Endometrium (tissue), 2 donors: ENCODE measurements around the gene PTDSS2.
"Not testable (repeated sequence)": the region's sequence is repeated elsewhere in the genome, so short reads cannot be mapped to it uniquely, and the experiment has no call there.

ENCODE experiments used
- FAIRE-seq: peaks from 2 replicates; lab custom pipeline; 2012; peaks lifted over from hg19 to GRCh38; lab: Jason Lieb, UNC
- donor health status: control.
- donor health status: control.

Gene PTDSS2

DNA sequence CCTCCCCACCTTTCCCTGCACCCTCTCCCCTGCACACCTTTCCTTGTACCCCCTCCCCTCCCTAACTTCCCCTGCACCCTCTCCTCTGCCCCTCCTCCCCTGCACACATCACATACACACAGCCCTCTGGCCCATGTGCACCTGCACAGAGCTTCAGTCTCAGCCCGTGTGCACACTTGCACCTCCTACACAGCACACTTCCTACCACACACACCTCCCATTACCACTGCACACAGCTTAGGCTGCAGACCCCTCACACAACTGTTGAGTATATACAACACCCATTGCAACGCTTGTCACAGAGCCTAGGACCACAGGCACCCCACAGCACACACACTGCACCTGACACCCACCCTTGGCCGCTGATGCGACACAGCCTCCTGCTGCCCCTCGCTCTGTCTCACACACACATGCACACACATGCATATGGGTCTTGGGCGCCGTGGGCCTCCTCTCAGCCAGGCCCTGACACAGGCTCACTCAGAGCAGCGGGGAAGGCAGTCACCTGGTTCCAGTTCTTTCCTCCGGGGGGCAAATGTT, 35.7 kb upstream of the PTDSS2 start:
- no peak for FAIRE-seq

DNA sequence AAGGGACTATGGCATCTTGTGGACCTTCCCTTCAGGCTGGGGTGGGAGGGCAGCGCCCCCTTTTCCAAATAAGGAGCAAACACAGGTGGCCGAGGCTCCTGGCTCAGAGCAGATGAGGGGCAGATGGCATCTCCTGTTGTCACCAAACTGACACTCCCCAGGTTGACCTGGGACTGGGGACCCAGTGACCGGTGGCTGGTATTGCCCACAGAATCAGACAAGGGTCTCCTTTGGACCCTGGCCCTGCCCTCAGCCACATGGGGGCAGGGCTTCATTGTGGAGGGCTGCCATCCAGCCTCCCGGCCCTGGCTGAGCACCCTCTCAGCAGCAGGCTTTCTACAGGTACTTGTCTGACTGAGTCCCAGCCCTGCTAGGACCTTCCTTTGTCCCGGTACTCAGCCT, 34.4 kb upstream of the PTDSS2 start:
- no peak for FAIRE-seq

DNA sequence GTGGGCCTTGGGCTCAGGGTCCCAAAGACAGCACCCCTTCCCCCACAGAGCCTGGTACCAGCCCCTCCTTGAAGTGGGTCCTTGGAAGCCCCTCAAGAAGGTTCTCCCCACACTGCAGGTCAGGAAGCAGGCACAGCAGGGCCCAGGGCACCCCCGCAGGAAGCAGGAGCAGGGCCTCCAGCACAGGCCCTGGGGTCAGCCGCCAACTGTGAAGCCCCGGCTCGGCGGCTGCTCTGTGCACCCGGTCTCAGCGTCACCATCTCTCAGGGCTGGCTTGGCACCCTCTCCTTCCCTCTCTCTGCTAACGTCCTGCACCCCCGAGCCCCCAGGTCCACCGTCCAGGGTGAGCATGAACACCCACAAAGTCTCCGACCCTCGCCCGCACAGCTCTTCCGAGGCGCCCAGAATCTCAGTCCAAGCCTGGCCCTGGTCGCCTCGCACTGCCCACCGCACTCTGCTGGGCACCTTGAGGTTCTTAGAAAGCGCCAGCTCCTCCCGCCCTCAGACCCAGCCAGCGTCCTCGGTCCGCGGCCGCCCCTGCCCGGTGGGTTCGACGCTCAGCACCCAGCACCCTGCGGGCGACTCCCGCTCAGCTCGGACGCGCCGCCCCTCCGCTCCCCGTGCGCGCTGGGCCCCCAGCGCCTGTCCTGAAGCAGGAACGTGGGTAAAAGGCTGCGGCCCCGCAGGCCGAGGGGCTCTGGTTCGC, 33.9 kb upstream of the PTDSS2 start:
- no peak for FAIRE-seq

- FAIRE-seq = no peak
Measured at GRCh38 chr11:416757-417621, 33.1 kb upstream of the PTDSS2 start.

- FAIRE-seq = no peak
Measured at GRCh38 chr11:417652-418342, 32.3 kb upstream of the PTDSS2 start.

- FAIRE-seq = no peak
Measured at GRCh38 chr11:418343-419247, 31.5 kb upstream of the PTDSS2 start.

GRCh38 chr11:419248-420005, 30.7 kb upstream of the PTDSS2 start:
- FAIRE-seq = no peak

DNA sequence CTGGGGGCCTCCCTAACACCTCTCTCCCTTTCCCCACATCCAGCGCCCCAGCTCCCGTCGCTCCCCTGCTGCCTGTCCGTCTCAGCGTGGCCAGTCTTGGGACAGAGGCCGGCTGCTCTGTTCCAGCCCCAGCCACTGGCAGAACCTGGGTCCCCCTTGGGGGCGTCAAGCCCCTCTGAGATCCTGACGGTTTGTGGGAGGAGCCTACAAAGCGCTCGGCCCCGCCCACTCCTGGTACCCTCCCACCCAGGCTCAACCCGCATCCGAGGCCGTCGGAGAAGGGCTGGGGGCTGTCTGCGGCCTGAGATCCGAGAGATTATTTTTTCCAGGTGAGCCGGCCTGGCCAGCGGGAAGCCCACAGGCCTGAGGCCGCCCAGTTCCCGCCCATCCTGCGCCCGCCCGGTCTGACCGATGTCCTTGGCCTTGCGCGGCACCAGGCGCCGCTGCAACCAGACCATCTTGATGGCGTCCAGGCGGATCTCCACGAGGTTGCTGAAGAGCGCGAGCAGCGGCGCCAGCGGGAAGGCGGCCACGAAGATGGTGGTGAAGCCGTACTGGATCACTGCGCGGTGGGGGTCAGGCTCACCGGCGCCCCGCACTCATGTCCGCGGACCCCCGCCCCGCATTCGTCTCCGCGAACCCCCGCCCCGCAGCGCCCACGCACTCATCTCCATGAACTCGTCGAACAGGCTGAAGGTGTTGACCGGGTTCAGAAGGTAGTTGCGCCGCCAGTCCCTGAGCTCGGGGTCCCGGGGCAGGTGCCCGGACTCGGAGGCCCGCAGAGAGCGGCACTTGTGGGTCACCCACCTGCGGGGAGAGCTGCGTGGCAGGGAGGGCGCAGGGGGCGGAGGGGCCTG, 29.8 kb upstream of the PTDSS2 start:
- no peak for FAIRE-seq

GRCh38 chr11:420911-421321, 29.2 kb upstream of the PTDSS2 start:
- no peak for FAIRE-seq

GRCh38 chr11:422249-422656, 27.8 kb upstream of the PTDSS2 start:
- FAIRE-seq = no peak

DNA sequence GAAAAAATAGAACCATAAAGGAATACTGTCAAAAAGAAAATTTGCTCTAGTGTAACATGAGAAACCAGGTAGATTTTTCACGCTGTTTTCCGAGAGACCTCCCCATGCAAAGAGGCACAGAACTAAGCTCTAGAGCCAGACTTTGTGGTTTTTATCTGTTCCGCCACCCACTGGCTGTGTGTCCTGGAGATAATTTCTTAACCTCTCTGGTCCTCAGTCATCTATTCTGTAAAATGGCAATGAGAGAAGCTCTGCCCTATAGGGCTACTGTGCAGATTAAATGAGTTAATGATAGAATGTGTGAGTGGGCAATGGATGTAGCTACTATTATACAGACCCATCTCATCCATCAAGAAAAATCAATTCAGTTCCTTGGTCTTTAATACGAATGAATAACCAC, 25.8 kb upstream of the PTDSS2 start:
- no peak for FAIRE-seq

DNA sequence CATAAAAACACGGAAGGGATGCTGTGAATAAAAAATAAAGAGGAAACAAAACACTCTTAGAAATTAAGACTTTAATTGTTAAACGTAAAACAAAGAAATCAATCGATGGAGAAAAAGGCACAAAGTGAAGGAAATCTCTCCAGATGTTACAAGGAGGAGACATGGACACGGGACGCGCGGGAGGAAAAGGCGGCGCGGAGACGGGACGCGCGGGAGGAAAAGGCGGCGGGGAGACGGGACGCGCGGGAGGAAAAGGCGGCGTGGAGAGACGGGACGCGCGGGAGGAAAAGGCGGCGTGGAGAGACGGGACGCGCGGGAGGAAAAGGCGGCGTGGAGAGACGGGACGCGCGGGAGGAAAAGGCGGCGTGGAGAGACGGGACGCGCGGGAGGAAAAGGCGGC, 25.3 kb upstream of the PTDSS2 start:
- FAIRE-seq = not testable (repeated sequence)

- FAIRE-seq = no peak
Measured at GRCh38 chr11:425301-425700, 24.8 kb upstream of the PTDSS2 start.

GRCh38 chr11:426851-427250, 23.2 kb upstream of the PTDSS2 start:
- FAIRE-seq = no peak

DNA sequence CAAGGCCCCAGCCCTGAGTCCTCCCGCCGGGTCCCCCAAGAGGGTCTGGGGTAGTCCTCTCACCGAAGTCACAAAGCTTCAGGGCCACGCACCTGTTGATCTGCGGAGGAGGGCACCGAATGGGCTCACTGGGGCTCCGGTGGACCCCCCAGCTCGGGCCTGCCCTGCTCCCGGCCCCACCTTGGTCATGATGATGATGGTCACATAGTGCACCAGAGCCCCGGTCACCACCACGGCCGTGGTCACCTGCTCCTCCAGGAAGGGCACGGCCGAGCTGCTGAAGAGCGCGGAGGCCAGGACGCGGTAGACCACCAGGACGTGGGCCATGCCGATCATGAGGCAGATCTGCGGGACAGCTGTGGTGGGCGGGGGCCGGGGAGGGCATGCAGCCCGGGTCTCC, 21.8 kb upstream of the PTDSS2 start:
- FAIRE-seq = no peak

- no peak for FAIRE-seq
Measured at GRCh38 chr11:429391-429790, 20.7 kb upstream of the PTDSS2 start.

DNA sequence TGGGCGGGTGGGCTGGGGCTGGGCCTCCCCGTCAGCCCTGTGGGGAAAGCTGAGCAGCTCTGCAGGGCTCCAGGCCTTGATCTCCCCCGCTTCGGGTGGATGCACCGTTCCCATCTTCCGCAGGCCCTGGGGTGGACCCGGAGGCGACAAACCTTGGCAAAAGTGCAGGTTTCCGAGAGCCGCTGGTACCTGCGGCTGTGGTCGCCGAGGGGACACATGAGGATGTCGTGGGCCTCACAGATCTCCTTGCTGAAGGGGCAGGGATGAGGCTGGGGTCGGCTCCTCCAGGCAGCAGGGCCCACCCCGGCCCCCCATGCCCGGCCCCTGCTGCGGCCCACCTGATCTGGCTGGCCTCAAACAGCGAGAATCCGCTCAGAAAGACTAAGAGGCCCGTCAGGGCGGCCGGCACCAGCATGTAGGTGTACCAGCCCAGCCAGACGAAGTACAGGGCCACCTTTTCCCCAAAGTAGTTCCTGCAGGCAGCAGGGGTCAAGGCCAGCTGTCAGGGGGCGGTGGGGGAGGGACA, 20.1 kb upstream of the PTDSS2 start:
- no peak for FAIRE-seq

DNA sequence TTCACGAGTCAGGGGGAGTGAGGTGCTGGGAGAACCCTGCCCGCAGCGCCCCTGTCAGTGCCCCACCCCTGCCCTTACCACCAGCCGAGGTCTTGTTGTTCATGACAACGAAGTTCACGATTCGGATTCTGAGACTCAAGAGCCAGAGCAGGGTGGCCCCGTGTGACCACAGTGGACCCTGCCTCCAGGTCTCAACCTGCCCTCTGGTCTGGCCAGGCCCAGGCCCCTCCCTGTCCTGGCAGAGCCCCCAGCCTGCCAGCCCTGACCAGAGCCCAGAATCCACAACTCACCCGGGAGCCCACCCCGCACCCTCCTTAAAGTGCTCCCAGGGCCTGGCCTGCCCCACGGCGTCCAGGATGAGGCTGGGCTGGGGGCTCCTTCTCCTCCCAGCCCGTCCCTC, 18.2 kb upstream of the PTDSS2 start:
- FAIRE-seq = no peak

DNA sequence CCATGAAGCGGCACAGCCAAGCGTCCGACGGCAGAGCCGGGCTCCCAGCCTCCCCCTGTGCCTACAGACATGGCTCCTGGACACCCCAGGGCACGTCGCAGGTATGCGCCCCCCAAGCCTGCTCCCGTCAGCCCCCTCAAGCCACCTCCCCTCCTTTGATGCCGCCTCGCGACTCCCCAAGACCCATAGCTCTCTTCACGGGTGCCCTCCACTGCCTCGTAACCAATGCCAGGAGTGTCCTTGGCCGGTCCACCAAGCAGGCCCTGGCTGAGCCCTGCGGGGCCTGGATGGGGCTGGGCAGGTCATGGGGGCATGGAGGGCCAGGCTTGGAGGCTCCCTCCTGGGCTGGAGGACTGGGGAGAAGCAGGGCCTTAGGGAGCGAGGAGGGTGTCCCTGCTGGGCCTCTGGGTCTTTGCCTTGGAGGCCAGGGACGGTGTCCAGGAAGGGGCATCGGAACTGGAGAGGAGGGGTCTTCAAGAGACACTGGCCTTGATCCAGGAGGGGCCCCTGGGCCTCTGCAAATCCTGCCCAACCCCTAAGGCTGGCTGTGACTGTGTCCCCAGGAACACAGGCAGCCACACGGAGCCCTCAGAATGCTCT, 17.5 kb upstream of the PTDSS2 start:
- FAIRE-seq = no peak
